Liver (tissue), 9 donors: Measurements from ENCODE around the gene FUT2. TPM values are rescaled to one million over a fixed set of nuclear protein-coding genes. Genes with fewer than 3 reads are reported as not detected.
A peak's percentile ranks its signal among the peaks of the same experiment; 100 is the strongest.

Experiments used
- DNase-seq: peaks from one replicate; pipeline ENCODE4 v3.0.0-alpha.2; 2017; ENCODE audit warnings: low spot score
- H3K27ac ChIP-seq, 2 donors: one replicate each; pipeline ENCODE4 v1.7.0; 2013; ENCODE audit warnings: inconsistent platforms in 2 of 2, low read length in 2 of 2, control low read depth in 1 of 2, low read depth in 1 of 2, mild to moderate bottlenecking in 1 of 2
- H3K27me3 ChIP-seq, 4 donors: one replicate each; pipeline versions ENCODE4 v1.6.1 to v1.7.0; 2013; ENCODE audit warnings: low read length in 3 of 4, inconsistent platforms in 1 of 4, mild to moderate bottlenecking in 1 of 4, moderate library complexity in 1 of 4; ENCODE audit not compliant: control insufficient read depth in 4 of 4, insufficient read depth in 4 of 4
- H3K36me3 ChIP-seq, 4 donors: one replicate each; pipeline versions ENCODE4 v1.6.1 to v1.7.0; 2013; ENCODE audit warnings: low read length in 3 of 4, mild to moderate bottlenecking in 3 of 4, low read depth in 1 of 4, moderate library complexity in 1 of 4; ENCODE audit not compliant: control insufficient read depth in 4 of 4, insufficient read depth in 3 of 4
- H3K4me1 ChIP-seq, 4 donors: one replicate each; pipeline versions ENCODE4 v1.6.1 to v1.7.0; 2013; ENCODE audit warnings: low read length in 3 of 4, mild to moderate bottlenecking in 3 of 4, moderate library complexity in 1 of 4; ENCODE audit not compliant: control insufficient read depth in 4 of 4, insufficient read depth in 4 of 4
- H3K4me3 ChIP-seq, 3 donors: one replicate each; pipeline versions ENCODE4 v1.6.1 to v1.7.0; 2013; ENCODE audit warnings: low read length in 3 of 3, control low read depth in 1 of 3, low read depth in 1 of 3, mild to moderate bottlenecking in 1 of 3
- H3K9ac ChIP-seq, 2 donors: one replicate each; pipeline ENCODE4 v1.7.0; 2013; ENCODE audit warnings: low read length in 2 of 2, mild to moderate bottlenecking in 2 of 2, moderate library complexity in 2 of 2, control low read depth in 1 of 2, low read depth in 1 of 2
- H3K9me3 ChIP-seq, 4 donors: one replicate each; pipeline versions ENCODE4 v1.6.1 to v1.7.0; 2013; ENCODE audit warnings: low read length in 3 of 4; ENCODE audit not compliant: control insufficient read depth in 4 of 4
- EGR1 ChIP-seq, 2 donors: IDR thresholded peaks; 2 replicates each; pipeline ENCODE4 v1.6.1; 2016 to 2018; ENCODE audit warnings: antibody characterized with exemption in 2 of 2, low read depth in 2 of 2
- FOXA1 ChIP-seq: IDR thresholded peaks from 2 replicates; pipeline ENCODE4 v1.6.1; 2016; ENCODE audit warnings: antibody characterized with exemption
- FOXA2 ChIP-seq: IDR thresholded peaks from 2 replicates; pipeline ENCODE4 v1.6.1; 2016; ENCODE audit warnings: antibody characterized with exemption
- GABPA ChIP-seq, 2 donors: IDR thresholded peaks in 1 of 2; conservative IDR thresholded peaks in 1 of 2; 2 replicates each; pipeline ENCODE4 v1.6.1; 2016; ENCODE audit warnings: antibody characterized with exemption in 2 of 2, mild to moderate bottlenecking in 1 of 2, moderate library complexity in 1 of 2
- HNF4A ChIP-seq, 2 donors: conservative IDR thresholded peaks; 2 replicates each; pipeline ENCODE4 v1.6.1; 2016; ENCODE audit warnings: antibody characterized with exemption in 2 of 2, mild to moderate bottlenecking in 2 of 2
- HNF4G ChIP-seq: IDR thresholded peaks from 2 replicates; pipeline ENCODE4 v1.6.1; 2016; ENCODE audit warnings: antibody characterized with exemption
- JUND ChIP-seq, 2 donors: IDR thresholded peaks; 2 replicates each; pipeline ENCODE4 v1.6.1; 2016; ENCODE audit warnings: antibody characterized with exemption in 2 of 2
- NR2F2 ChIP-seq: IDR thresholded peaks from 2 replicates; pipeline ENCODE4 v1.6.1; 2016; ENCODE audit warnings: antibody characterized with exemption
- RAD21 ChIP-seq, 2 donors: IDR thresholded peaks; 2 replicates each; pipeline ENCODE4 v1.6.1; 2016; ENCODE audit warnings: antibody characterized with exemption in 2 of 2, mild to moderate bottlenecking in 2 of 2
- RXRA ChIP-seq, 2 donors: IDR thresholded peaks; 2 replicates each; pipeline ENCODE4 v1.6.1; 2017 to 2018; ENCODE audit warnings: antibody characterized with exemption in 2 of 2, mild to moderate bottlenecking in 1 of 2
- SP1 ChIP-seq: IDR thresholded peaks from 2 replicates; pipeline ENCODE4 v1.6.1; 2018; ENCODE audit warnings: antibody characterized with exemption, mild to moderate bottlenecking
- TAF1 ChIP-seq: conservative IDR thresholded peaks from 2 replicates; pipeline ENCODE4 v1.6.1; 2016; ENCODE audit warnings: antibody characterized with exemption, mild to moderate bottlenecking
- YY1 ChIP-seq: IDR thresholded peaks from 2 replicates; pipeline ENCODE4 v1.6.1; 2016; ENCODE audit warnings: antibody characterized with exemption, mild to moderate bottlenecking
- WGBS: extraction: QIAGEN DNeasy Blood & Tissue Kit; methylation state at CpG from one replicate; pipeline ENCODE4 v1.1.7; 2013; 5-methylcytosine and 5-hydroxymethylcytosine counted together
- polyA plus RNA-seq, 2 donors: library from polyadenylated mRNA; stranded (reverse) in 1 of 2; unstranded in 1 of 2; fragments of 200-250 nt in 1 of 2; fragments of >200 nt in 1 of 2; fragmentation: Nextera tagmentation in 1 of 2; extraction: Ambion mirVana in 1 of 2; gene quantifications; one replicate each; pipeline versions ENCODE4 v1.2.1 to v1.2.3, GENCODE V29; 2013 to 2015
- total RNA-seq, 2 donors: library from RNA; depleted of rRNA; stranded (reverse); fragments of >200 nt; gene quantifications; one replicate each; pipeline ENCODE4 v1.2.3, GENCODE V29; 2014
- TF ChIP-seq, protein P1 (sequence below): fragments of 150-350 bp; IDR thresholded peaks from 2 replicates; pipeline ENCODE4 v1.5.1; 2017; ENCODE audit warnings: improper control_type of control experiment, low read depth, low read length; ENCODE audit not compliant: missing input control
- TF ChIP-seq, protein P2 (sequence below): IDR thresholded peaks from 2 replicates; pipeline ENCODE4 v1.6.1; 2016; ENCODE audit warnings: antibody characterized with exemption, mild to moderate bottlenecking
- TF ChIP-seq, protein P3 (sequence below): IDR thresholded peaks from 2 replicates; pipeline ENCODE4 v1.6.1; 2016; ENCODE audit warnings: antibody characterized with exemption
- TF ChIP-seq, protein P4 (sequence below): IDR thresholded peaks from 2 replicates; pipeline ENCODE4 v1.6.1; 2016; ENCODE audit warnings: antibody characterized with exemption
- TF ChIP-seq, protein P5 (sequence below): IDR thresholded peaks from 2 replicates; pipeline ENCODE4 v1.6.1; 2016; ENCODE audit warnings: antibody characterized with exemption
- donor health status: healthy.
- donor health status: healthy.
- donor health status: healthy.
- donor health status: healthy.
- donor health status: healthy.

The FUT2 gene
- total and polyA plus RNA-seq, 4 donors: 0.02 to 0.38 (median 0.05) TPM; not detected in 1

DNA sequence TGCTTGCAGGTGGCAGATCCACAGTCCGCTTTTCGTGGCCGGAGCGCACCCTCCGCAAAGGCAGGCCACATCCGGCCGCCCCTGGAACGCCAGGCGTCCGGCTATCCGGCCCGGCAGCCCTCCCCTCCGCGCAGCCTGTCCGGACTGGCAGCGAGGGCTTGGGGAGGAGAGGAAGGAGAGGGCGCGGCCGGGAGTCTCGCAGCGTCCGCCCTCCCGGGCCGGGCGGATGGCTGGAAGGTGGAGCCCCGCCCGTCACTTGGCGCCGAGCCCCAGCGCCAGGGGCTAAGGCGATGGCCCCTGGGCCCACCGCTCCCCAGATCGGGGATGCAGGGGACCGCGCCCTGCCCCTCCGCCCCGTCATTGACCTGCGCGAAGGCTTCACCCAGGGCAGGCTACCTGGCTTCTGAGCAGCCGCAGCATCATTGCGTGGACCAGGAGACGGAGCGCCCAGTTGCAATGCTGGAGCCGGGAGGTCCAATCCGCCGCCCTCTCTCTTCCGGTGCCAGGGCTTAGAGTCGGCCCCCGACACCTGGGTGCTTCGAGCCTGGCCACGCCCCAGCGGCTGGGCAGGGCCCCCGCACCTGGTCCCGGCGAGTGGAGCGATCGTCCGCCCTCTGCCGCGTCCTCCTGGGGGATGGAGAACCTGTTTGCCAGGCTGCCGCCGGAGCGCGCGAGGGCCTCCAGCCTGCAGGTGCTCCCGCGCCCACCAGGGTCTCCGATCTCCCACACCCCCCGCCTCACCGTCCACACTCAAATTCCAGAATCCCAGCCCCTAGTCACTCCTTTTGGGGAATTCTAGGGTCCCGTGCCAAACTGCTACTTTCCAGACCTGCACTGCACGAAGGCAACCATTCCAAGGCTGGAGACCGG lies 57.0 kb downstream of the FUT2 start, which contains the start of gene FUT1:
FUT1 (minus strand) TSS at position 146 of the 870 bp plus-strand sequence. CDS start 1,360 bp downstream, outside the sequence.
- Histone ChIP-seq H3K4me3 (peak within 1 kb of the TSS in 2 of 3 donors; percentile 5 to 26), H3K27me3 (no peaks in the 10 kb centered on the region), H3K4me1 (peaks cover 7 to 27% (median 16%) of the 10 kb centered on the region in 4 donors), H3K9me3 (no peaks in the 10 kb centered on the region), H3K27ac (peak within 1 kb of the TSS; percentile 4 to 38), H3K36me3 (no peaks in the 10 kb centered on the region), H3K9ac (peak within 1 kb of the TSS; percentile 34 to 41)
- peak; percentile 72 for DNase-seq
- no peak for TF ChIP-seq FOXA1
- peak in 1 of 2 donors; percentile 24 for TF ChIP-seq RAD21 (IDR thresholded peaks at IDR 0.05)
- no peak for TF ChIP-seq TAF1
- TF ChIP-seq, protein P1, sequence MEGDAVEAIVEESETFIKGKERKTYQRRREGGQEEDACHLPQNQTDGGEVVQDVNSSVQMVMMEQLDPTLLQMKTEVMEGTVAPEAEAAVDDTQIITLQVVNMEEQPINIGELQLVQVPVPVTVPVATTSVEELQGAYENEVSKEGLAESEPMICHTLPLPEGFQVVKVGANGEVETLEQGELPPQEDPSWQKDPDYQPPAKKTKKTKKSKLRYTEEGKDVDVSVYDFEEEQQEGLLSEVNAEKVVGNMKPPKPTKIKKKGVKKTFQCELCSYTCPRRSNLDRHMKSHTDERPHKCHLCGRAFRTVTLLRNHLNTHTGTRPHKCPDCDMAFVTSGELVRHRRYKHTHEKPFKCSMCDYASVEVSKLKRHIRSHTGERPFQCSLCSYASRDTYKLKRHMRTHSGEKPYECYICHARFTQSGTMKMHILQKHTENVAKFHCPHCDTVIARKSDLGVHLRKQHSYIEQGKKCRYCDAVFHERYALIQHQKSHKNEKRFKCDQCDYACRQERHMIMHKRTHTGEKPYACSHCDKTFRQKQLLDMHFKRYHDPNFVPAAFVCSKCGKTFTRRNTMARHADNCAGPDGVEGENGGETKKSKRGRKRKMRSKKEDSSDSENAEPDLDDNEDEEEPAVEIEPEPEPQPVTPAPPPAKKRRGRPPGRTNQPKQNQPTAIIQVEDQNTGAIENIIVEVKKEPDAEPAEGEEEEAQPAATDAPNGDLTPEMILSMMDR: no peak
- no peak for TF ChIP-seq NR2F2
- 6% methylated on average over 73 of the region's 73 CpGs for WGBS

DNA sequence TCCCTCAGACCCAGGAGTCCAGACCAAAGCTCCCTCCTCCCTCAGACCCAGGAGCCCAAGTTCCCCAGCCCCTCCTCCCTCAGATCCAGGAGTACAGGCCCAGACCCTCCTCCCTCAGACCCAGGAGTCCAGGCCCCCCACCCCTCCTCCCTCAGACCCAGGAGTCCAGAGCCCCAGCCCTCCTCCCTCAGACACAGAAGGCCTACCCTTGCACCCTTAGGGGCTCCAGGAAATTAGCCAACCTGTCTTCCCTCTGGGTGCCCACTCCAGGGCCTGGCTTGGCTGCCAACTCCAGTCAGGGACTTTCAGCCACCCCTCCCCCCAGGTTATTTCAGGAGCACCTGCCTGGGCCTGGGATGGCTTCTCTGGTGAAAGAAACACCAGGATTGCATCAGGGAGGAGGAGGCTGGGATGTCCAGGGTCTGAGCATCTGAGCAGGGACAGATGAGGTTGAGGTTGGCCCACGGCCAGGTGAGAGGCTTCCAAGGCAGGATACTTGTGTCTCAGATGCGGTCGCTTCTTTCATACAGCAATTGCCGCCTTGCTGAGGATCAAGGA lies 59.4 kb downstream of the FUT2 start, which contains the start of gene FGF21:
FGF21 (plus strand) TSS at position 441 of the 558 bp plus-strand sequence. CDS start 713 bp downstream, outside the sequence.
- Histone ChIP-seq H3K27me3 (no peaks in the 10 kb centered on the region), H3K36me3 (no peaks in the 10 kb centered on the region), H3K9ac (peak within 1 kb of the TSS; percentile 41 to 56), H3K4me1 (peaks cover 7 to 27% (median 16%) of the 10 kb centered on the region in 4 donors), H3K9me3 (no peaks in the 10 kb centered on the region), H3K27ac (peak within 1 kb of the TSS; percentile 42 to 69), H3K4me3 (peak within 1 kb of the TSS; percentile 31 to 62 (median 53))
- DNase-seq: no peak
- 77% methylated on average over 4 of the region's 4 CpGs for WGBS
- TF ChIP-seq GABPA (IDR thresholded peaks at IDR 0.05 in 1 of 2, conservative IDR thresholded peaks at IDR 0.05 in 1 of 2) (no peak), RXRA (IDR thresholded peaks at IDR 0.05) (peak; percentile 44 to 58), RAD21 (IDR thresholded peaks at IDR 0.05) (peak in 1 of 2 donors; percentile 50), YY1 (no peak), EGR1 (IDR thresholded peaks at IDR 0.05; ENCODE audit: low read depth in 2 of 2) (no peak), FOXA1 (no peak), SP1 (peak; percentile 42), NR2F2 (no peak), HNF4G (peak; percentile 13), JUND (IDR thresholded peaks at IDR 0.05) (no peak), HNF4A (conservative IDR thresholded peaks at IDR 0.05) (peak in 1 of 2 donors; percentile 43), TAF1 (no peak), FOXA2 (no peak)
- TF ChIP-seq, protein P2, sequence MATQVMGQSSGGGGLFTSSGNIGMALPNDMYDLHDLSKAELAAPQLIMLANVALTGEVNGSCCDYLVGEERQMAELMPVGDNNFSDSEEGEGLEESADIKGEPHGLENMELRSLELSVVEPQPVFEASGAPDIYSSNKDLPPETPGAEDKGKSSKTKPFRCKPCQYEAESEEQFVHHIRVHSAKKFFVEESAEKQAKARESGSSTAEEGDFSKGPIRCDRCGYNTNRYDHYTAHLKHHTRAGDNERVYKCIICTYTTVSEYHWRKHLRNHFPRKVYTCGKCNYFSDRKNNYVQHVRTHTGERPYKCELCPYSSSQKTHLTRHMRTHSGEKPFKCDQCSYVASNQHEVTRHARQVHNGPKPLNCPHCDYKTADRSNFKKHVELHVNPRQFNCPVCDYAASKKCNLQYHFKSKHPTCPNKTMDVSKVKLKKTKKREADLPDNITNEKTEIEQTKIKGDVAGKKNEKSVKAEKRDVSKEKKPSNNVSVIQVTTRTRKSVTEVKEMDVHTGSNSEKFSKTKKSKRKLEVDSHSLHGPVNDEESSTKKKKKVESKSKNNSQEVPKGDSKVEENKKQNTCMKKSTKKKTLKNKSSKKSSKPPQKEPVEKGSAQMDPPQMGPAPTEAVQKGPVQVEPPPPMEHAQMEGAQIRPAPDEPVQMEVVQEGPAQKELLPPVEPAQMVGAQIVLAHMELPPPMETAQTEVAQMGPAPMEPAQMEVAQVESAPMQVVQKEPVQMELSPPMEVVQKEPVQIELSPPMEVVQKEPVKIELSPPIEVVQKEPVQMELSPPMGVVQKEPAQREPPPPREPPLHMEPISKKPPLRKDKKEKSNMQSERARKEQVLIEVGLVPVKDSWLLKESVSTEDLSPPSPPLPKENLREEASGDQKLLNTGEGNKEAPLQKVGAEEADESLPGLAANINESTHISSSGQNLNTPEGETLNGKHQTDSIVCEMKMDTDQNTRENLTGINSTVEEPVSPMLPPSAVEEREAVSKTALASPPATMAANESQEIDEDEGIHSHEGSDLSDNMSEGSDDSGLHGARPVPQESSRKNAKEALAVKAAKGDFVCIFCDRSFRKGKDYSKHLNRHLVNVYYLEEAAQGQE: no peak
- TF ChIP-seq, protein P3, sequence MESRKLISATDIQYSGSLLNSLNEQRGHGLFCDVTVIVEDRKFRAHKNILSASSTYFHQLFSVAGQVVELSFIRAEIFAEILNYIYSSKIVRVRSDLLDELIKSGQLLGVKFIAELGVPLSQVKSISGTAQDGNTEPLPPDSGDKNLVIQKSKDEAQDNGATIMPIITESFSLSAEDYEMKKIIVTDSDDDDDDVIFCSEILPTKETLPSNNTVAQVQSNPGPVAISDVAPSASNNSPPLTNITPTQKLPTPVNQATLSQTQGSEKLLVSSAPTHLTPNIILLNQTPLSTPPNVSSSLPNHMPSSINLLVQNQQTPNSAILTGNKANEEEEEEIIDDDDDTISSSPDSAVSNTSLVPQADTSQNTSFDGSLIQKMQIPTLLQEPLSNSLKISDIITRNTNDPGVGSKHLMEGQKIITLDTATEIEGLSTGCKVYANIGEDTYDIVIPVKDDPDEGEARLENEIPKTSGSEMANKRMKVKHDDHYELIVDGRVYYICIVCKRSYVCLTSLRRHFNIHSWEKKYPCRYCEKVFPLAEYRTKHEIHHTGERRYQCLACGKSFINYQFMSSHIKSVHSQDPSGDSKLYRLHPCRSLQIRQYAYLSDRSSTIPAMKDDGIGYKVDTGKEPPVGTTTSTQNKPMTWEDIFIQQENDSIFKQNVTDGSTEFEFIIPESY: no peak
- TF ChIP-seq, protein P4, sequence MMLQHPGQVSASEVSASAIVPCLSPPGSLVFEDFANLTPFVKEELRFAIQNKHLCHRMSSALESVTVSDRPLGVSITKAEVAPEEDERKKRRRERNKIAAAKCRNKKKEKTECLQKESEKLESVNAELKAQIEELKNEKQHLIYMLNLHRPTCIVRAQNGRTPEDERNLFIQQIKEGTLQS: no peak
- TF ChIP-seq, protein P1: no peak
- TF ChIP-seq, protein P5, sequence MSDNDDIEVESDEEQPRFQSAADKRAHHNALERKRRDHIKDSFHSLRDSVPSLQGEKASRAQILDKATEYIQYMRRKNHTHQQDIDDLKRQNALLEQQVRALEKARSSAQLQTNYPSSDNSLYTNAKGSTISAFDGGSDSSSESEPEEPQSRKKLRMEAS: no peak
